CD4-positive, alpha-beta memory T cell (primary cell): ENCODE data around the gene TTC33. TPM values are rescaled to one million over a fixed set of nuclear protein-coding genes. Genes with fewer than 3 reads are reported as not detected.

Experiments used
- CTCF ChIA-PET: fragments of 350-600 bp; sonication (Branson Sonifier 250); formaldehyde crosslinking; loops from one replicate; lab custom pipeline; 2021; ENCODE audit warnings: inconsistent platforms; ENCODE audit not compliant: partially characterized antibody; lab: Charles Lee
- POLR2A ChIA-PET: fragments of 350-600 bp; sonication (Branson Sonifier 250); formaldehyde crosslinking; loops from one replicate; lab custom pipeline; 2021; ENCODE audit not compliant: partially characterized antibody; lab: Charles Lee
- DNase-seq, 5 donors: peaks; one replicate each; pipeline versions ENCODE4 v3.0.0 to v3.0.0-alpha.2; 2020 to 2022; ENCODE audit warnings: mixed read lengths in 1 of 5
- H3K27ac ChIP-seq: one replicate; pipeline ENCODE4 v1.7.0; 2013; ENCODE audit warnings: low read depth, low read length
- H3K27me3 ChIP-seq: 2 replicates; pipeline ENCODE4 v1.7.0; 2013; ENCODE audit warnings: mild to moderate bottlenecking, low read length, moderate library complexity; ENCODE audit not compliant: insufficient read depth
- H3K36me3 ChIP-seq: 2 replicates; pipeline ENCODE4 v1.7.0; 2013; ENCODE audit warnings: mild to moderate bottlenecking, low read length, moderate library complexity; ENCODE audit not compliant: insufficient read depth
- H3K4me1 ChIP-seq: 2 replicates; pipeline ENCODE4 v1.7.0; 2013; ENCODE audit warnings: mild to moderate bottlenecking, low read length, moderate library complexity; ENCODE audit not compliant: insufficient read depth
- H3K4me3 ChIP-seq, 2 donors: one replicate each; pipeline ENCODE4 v1.7.0; 2013; ENCODE audit warnings: low read length in 2 of 2, mild to moderate bottlenecking in 1 of 2
- H3K9me3 ChIP-seq, 2 donors: one replicate each; pipeline ENCODE4 v1.7.0; 2013; ENCODE audit warnings: low read length in 2 of 2, control low read depth in 1 of 2; ENCODE audit not compliant: control insufficient read depth in 1 of 2
- H3K27ac Mint-ChIP-seq, 7 donors: one replicate each; pipeline ENCODE4 v1.8.0; 2020 to 2021; ENCODE audit warnings: mixed read lengths in 7 of 7, mild to moderate bottlenecking in 6 of 7, inconsistent platforms in 3 of 7, moderate library complexity in 3 of 7
- H3K27me3 Mint-ChIP-seq, 2 donors: one replicate each; pipeline ENCODE4 v1.8.0; 2020 to 2021; ENCODE audit warnings: mixed read lengths in 2 of 2
- H3K36me3 Mint-ChIP-seq, 2 donors: one replicate each; pipeline ENCODE4 v1.8.0; 2020 to 2021; ENCODE audit warnings: mixed read lengths in 2 of 2, inconsistent platforms in 1 of 2, mild to moderate bottlenecking in 1 of 2
- H3K4me1 Mint-ChIP-seq, 4 donors: one replicate each; pipeline ENCODE4 v1.8.0; 2020 to 2021; ENCODE audit warnings: mixed read lengths in 4 of 4, mild to moderate bottlenecking in 1 of 4
- H3K4me3 Mint-ChIP-seq, 8 donors: one replicate each; pipeline ENCODE4 v1.8.0; 2020 to 2021; ENCODE audit warnings: mixed read lengths in 8 of 8, mild to moderate bottlenecking in 7 of 8, moderate library complexity in 6 of 8, inconsistent platforms in 3 of 8
- H3K9me3 Mint-ChIP-seq, 8 donors: one replicate each; pipeline ENCODE4 v1.8.0; 2020 to 2021; ENCODE audit warnings: mixed read lengths in 8 of 8, mild to moderate bottlenecking in 5 of 8, inconsistent platforms in 3 of 8, moderate library complexity in 1 of 8
- intact Hi-C: fragments of 100-400 bp; cut with micrococcal nuclease; formaldehyde crosslinking; loops from one replicate; pipeline ENCODE4 v1.15.1; 2023
- polyA plus RNA-seq, 2 donors: library from polyadenylated mRNA; unstranded; fragments of 300-500 nt; fragmentation: Illumina TruSeq; gene quantifications; one replicate each; pipeline ENCODE4 v1.2.3, GENCODE V29; 2021
- total RNA-seq, 2 experiments: library from RNA; stranded (reverse); gene quantifications; one replicate each; pipeline ENCODE4 v1.2.3, GENCODE V29; 2021

The TTC33 gene
- total and polyA plus RNA-seq, 4 experiments from 2014 or later: 13.2 to 17.2 (median 15.7) TPM

- peaks cover 56% of the 10 kb centered on the region for H3K4me1 ChIP-seq
- peak overlapping the region in 4 of 8 donors; percentile 15 to 49 (median 37) for H3K4me3 Mint-ChIP-seq
- H3K27me3 ChIP-seq: no peaks in the 10 kb centered on the region
- POLR2A ChIA-PET: interaction anchor here (0.9 kb wide), 1 partner anchor 10 kb away, joined by 3 read pairs; no protein-coding TSS in a partner anchor
- no peak for DNase-seq
- peaks cover 63 to 77% of the 10 kb centered on the region in 2 donors for H3K36me3 Mint-ChIP-seq
- H3K27me3 Mint-ChIP-seq: no peaks in the 10 kb centered on the region
- H3K9me3 ChIP-seq: no peaks in the 10 kb centered on the region
- intact Hi-C loops: no loop called here
- H3K4me3 ChIP-seq: no peak overlapping the region
- peaks cover 40 to 74% (median 53%) of the 10 kb centered on the region in 4 donors for H3K4me1 Mint-ChIP-seq
- peaks cover 29% of the 10 kb centered on the region for H3K36me3 ChIP-seq
- H3K27ac Mint-ChIP-seq: peak overlapping the region in 6 of 7 donors; percentile 22 to 98 (median 56)
- no peak overlapping the region for H3K27ac ChIP-seq
- no peaks in the 10 kb centered on the region for H3K9me3 Mint-ChIP-seq
- CTCF ChIA-PET: interaction anchor here (1.2 to 3.7 kb wide), 4 partner anchors 10 to 744 kb away, joined by 3 to 24 read pairs (median 6); no protein-coding TSS in a partner anchor
These were observed 63.9 kb downstream of the TTC33 start for GRCh38 chr5:40691894-40692293.

GRCh38 chr5:40690267-40690666, 65.5 kb downstream of the TTC33 start:
- H3K27me3 ChIP-seq: no peaks in the 10 kb centered on the region
- H3K9me3 ChIP-seq: no peaks in the 10 kb centered on the region
- H3K36me3 Mint-ChIP-seq: peaks cover 59 to 79% of the 10 kb centered on the region in 2 donors
- intact Hi-C loops: no loop called here
- H3K4me1 ChIP-seq: peaks cover 72% of the 10 kb centered on the region
- H3K4me3 Mint-ChIP-seq: peak overlapping the region in 6 of 8 donors; percentile 21 to 78 (median 52)
- DNase-seq: no peak
- no peaks in the 10 kb centered on the region for H3K27me3 Mint-ChIP-seq
- CTCF ChIA-PET: interaction anchor here (0.8 to 3.7 kb wide), 10 partner anchors 9 to 976 kb away, joined by 3 to 24 read pairs (median 3); no protein-coding TSS in a partner anchor
- H3K4me1 Mint-ChIP-seq: peaks cover 48 to 82% (median 65%) of the 10 kb centered on the region in 4 donors
- peak overlapping the region in 6 of 7 donors; percentile 24 to 98 (median 59) for H3K27ac Mint-ChIP-seq
- H3K4me3 ChIP-seq: no peak overlapping the region
- no peaks in the 10 kb centered on the region for H3K9me3 Mint-ChIP-seq
- POLR2A ChIA-PET: interaction anchor here (1.3 kb wide), 1 partner anchor 10 kb away, joined by 7 read pairs; the partner anchor contains the start of gene PTGER4
- H3K27ac ChIP-seq: no peak overlapping the region
- H3K36me3 ChIP-seq: peaks cover 29% of the 10 kb centered on the region

- Histone ChIP-seq H3K9me3 (no peaks in the 10 kb centered on the region), H3K36me3 (peaks cover 22% of the 10 kb centered on the region), H3K4me3 (no peak overlapping the region), H3K27me3 (no peaks in the 10 kb centered on the region), H3K27ac (peak overlapping the region; percentile 59), H3K4me1 (peaks cover 80% of the 10 kb centered on the region)
- H3K4me3 Mint-ChIP-seq: peak overlapping the region in 7 of 8 donors; percentile 7 to 92 (median 44)
- peaks cover 58 to 78% of the 10 kb centered on the region in 2 donors for H3K36me3 Mint-ChIP-seq
- H3K27ac Mint-ChIP-seq: peak overlapping the region; percentile 76 to 98 (median 85)
- ChIA-PET CTCF (interaction anchor here (0.8 to 3.7 kb wide), 20 partner anchors 9 to 975 kb away, joined by 3 to 24 read pairs (median 5); partner anchors contain the start of gene PTGER4), POLR2A (interaction anchor here (0.7 to 1.6 kb wide), 2 partner anchors 10 to 203 kb away, joined by 3 to 10 read pairs; partner anchors contain the start of gene PTGER4)
- no peaks in the 10 kb centered on the region for H3K9me3 Mint-ChIP-seq
- intact Hi-C loops: loop anchor here (2.0 kb wide), 3 partner anchors 65 to 253 kb away; partner anchors contain the start of gene TTC33
- DNase-seq: peak in 1 of 5 donors; percentile 78
- H3K4me1 Mint-ChIP-seq: peaks cover 49 to 85% (median 67%) of the 10 kb centered on the region in 4 donors
- H3K27me3 Mint-ChIP-seq: no peaks in the 10 kb centered on the region
These were observed 66.3 kb downstream of the TTC33 start for GRCh38 chr5:40689438-40689837.

- Mint-ChIP-seq H3K27me3 (no peaks in the 10 kb centered on the region), H3K36me3 (peaks cover 54 to 78% of the 10 kb centered on the region in 2 donors), H3K4me1 (peaks cover 51 to 85% (median 68%) of the 10 kb centered on the region in 4 donors), H3K4me3 (peak overlapping the region in 5 of 8 donors; percentile 44 to 100 (median 92)), H3K27ac (peak overlapping the region; percentile 43 to 98 (median 95)), H3K9me3 (no peaks in the 10 kb centered on the region)
- H3K4me3 ChIP-seq: no peak overlapping the region
- no peaks in the 10 kb centered on the region for H3K9me3 ChIP-seq
- ChIA-PET CTCF (interaction anchor here (0.7 to 3.7 kb wide), 27 partner anchors 9 to 974 kb away, joined by 3 to 24 read pairs (median 3); partner anchors contain the start of gene PTGER4), POLR2A (interaction anchor here (0.6 to 1.6 kb wide), 4 partner anchors 9 to 278 kb away, joined by 3 to 10 read pairs (median 3); partner anchors contain the start of gene PTGER4)
- no peaks in the 10 kb centered on the region for H3K27me3 ChIP-seq
- H3K4me1 ChIP-seq: peaks cover 81% of the 10 kb centered on the region
- H3K27ac ChIP-seq: peak overlapping the region; percentile 59
- H3K36me3 ChIP-seq: peaks cover 18% of the 10 kb centered on the region
- intact Hi-C loops: loop anchor here (1.0 to 2.0 kb wide), 11 partner anchors 47 to 1110 kb away; partner anchors contain the start of gene TTC33
- no peak for DNase-seq
These were observed 66.8 kb downstream of the TTC33 start for GRCh38 chr5:40688996-40689395.

- no peaks in the 10 kb centered on the region for H3K9me3 Mint-ChIP-seq
- peak overlapping the region; percentile 91 to 98 (median 95) for H3K27ac Mint-ChIP-seq
- Histone ChIP-seq H3K27ac (peak overlapping the region; percentile 59), H3K4me3 (peak overlapping the region in 1 of 2 donors; percentile 46), H3K36me3 (peaks cover 18% of the 10 kb centered on the region), H3K9me3 (no peaks in the 10 kb centered on the region), H3K4me1 (peaks cover 81% of the 10 kb centered on the region), H3K27me3 (no peaks in the 10 kb centered on the region)
- peak; percentile 81 to 88 (median 84) for DNase-seq
- H3K27me3 Mint-ChIP-seq: no peaks in the 10 kb centered on the region
- ChIA-PET POLR2A (interaction anchor here (1.0 to 1.6 kb wide), 2 partner anchors 8 to 278 kb away, joined by 3 to 10 read pairs; partner anchors contain the start of gene PTGER4), CTCF (interaction anchor here (0.7 to 3.7 kb wide), 24 partner anchors 8 to 974 kb away, joined by 3 to 24 read pairs (median 4); partner anchors contain the start of gene PTGER4)
- intact Hi-C loops: loop anchor here (1.0 to 2.0 kb wide), 11 partner anchors 48 to 1109 kb away; partner anchors contain the start of gene TTC33
- H3K4me3 Mint-ChIP-seq: peak overlapping the region; percentile 92 to 100 (median 99)
- H3K4me1 Mint-ChIP-seq: peaks cover 51 to 89% (median 73%) of the 10 kb centered on the region in 4 donors
- peaks cover 60 to 84% of the 10 kb centered on the region in 2 donors for H3K36me3 Mint-ChIP-seq
These were observed 67.5 kb downstream of the TTC33 start for GRCh38 chr5:40688127-40688761.

- Mint-ChIP-seq H3K4me1 (peaks cover 49 to 88% (median 70%) of the 10 kb centered on the region in 4 donors), H3K36me3 (peaks cover 66 to 89% of the 10 kb centered on the region in 2 donors), H3K27me3 (no peaks in the 10 kb centered on the region), H3K27ac (peak overlapping the region; percentile 91 to 98 (median 95)), H3K4me3 (peak overlapping the region; percentile 92 to 100 (median 99)), H3K9me3 (no peaks in the 10 kb centered on the region)
- Histone ChIP-seq H3K27ac (peak overlapping the region; percentile 59), H3K9me3 (no peaks in the 10 kb centered on the region), H3K4me1 (peaks cover 77% of the 10 kb centered on the region), H3K36me3 (peaks cover 15% of the 10 kb centered on the region), H3K27me3 (no peaks in the 10 kb centered on the region), H3K4me3 (peak overlapping the region; percentile 30 to 46)
- ChIA-PET POLR2A (interaction anchor here (2.6 to 9.5 kb wide), 4 partner anchors 11 to 298 kb away, joined by 15 to 194 read pairs (median 20); no protein-coding TSS in a partner anchor), CTCF (interaction anchor here (1.9 to 8.0 kb wide), 7 partner anchors 18 to 739 kb away, joined by 7 to 58 read pairs (median 15); no protein-coding TSS in a partner anchor)
- intact Hi-C loops: loop anchor here (1.0 kb wide), 2 partner anchors 277 to 666 kb away; no protein-coding TSS in a partner anchor
- peak in 3 of 5 donors; percentile 50 to 70 (median 56) for DNase-seq
These were observed 68.4 kb downstream of the TTC33 start for GRCh38 chr5:40687321-40687720.
